HCT116 (cell line): ENCODE results near the gene SLC44A5.

ENCODE experiments used
- EZH2 ChIP-seq: fragments of 200-600 bp; sonication (generic); IDR thresholded peaks from 2 replicates; pipeline ENCODE4 v1.6.1; 2017; ENCODE audit warnings: antibody characterized with exemption, mixed run types
- EZH2phosphoT487 ChIP-seq: fragments of 200-600 bp; IDR thresholded peaks from 2 replicates; pipeline ENCODE4 v1.6.1; 2018; ENCODE audit warnings: antibody characterized with exemption, borderline replicate concordance
- JUND ChIP-seq: IDR thresholded peaks from 2 replicates; pipeline ENCODE4 v1.6.1; 2012
- POLR2A ChIP-seq: IDR thresholded peaks from 2 replicates; pipeline ENCODE4 v1.7.0; 2011; ENCODE audit warnings: borderline replicate concordance; ENCODE audit not compliant: insufficient read depth, insufficient read length; ENCODE audit errors: extremely low read depth
- POLR2AphosphoS5 ChIP-seq: IDR thresholded peaks from 2 replicates; pipeline ENCODE4 v1.6.1; 2011; ENCODE audit warnings: mild to moderate bottlenecking, low read depth, low read length, moderate library complexity
- SIN3A ChIP-seq: IDR thresholded peaks from 2 replicates; pipeline ENCODE4 v1.6.1; 2012; ENCODE audit warnings: low read depth
- SP1 ChIP-seq: IDR thresholded peaks from 2 replicates; pipeline ENCODE4 v1.6.1; 2012; ENCODE audit warnings: low read depth
- TCF7L2 ChIP-seq: IDR thresholded peaks from 2 replicates; pipeline ENCODE4 v1.7.0; 2011; ENCODE audit warnings: borderline replicate concordance, inconsistent platforms; ENCODE audit not compliant: insufficient read depth, insufficient read length; ENCODE audit errors: extremely low read depth
- ZNF274 ChIP-seq: fragments of 200-500 bp; sonication (Bioruptor generic); IDR thresholded peaks from 2 replicates; pipeline ENCODE4 v1.6.1; 2014; ENCODE audit warnings: mild to moderate bottlenecking, low read depth, low read length, inconsistent platforms
- TF ChIP-seq, protein P1 (sequence below), 3 experiments: fragments of 200-600 bp in 1 of 3; sonication (generic) in 1 of 3; IDR thresholded peaks in 2 of 3; conservative IDR thresholded peaks in 1 of 3; 2 replicates each; pipeline ENCODE4 v1.5.1; 2012 to 2017; ENCODE audit warnings: low read depth in 2 of 3, low read length in 2 of 3, antibody characterized with exemption in 1 of 3, borderline replicate concordance in 1 of 3, control low read depth in 1 of 3, mild to moderate bottlenecking in 1 of 3, mixed read lengths in 1 of 3, mixed run types in 1 of 3, moderate library complexity in 1 of 3; ENCODE audit not compliant: insufficient read depth in 1 of 3
- TF ChIP-seq, protein P2 (sequence below): IDR thresholded peaks from 2 replicates; pipeline ENCODE4 v1.6.1; 2012
- TF ChIP-seq, protein P3 (sequence below): IDR thresholded peaks from 2 replicates; pipeline ENCODE4 v1.6.1; 2011; ENCODE audit warnings: mild to moderate bottlenecking, low read length, moderate library complexity; ENCODE audit not compliant: insufficient replicate concordance; ENCODE audit errors: extremely low read depth

DNA sequence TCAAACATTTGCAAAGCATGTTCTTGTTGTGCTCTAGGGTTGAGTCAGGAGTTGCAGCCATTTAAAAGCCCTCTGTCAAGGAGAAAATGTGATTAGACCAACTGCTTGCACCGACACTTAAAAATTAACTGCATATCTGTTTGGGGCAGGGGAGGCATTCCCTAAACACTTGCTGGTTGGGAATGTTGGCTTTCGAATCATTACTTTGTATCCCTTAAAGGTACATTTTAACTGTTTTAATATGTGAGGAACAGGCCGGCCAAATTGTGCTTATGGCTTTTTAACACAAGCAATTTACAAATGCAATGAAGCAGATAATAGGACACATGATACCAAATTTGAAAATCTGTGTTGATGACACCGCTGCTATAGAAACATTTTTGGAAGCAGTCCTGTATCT, 317.6 kb downstream of the SLC44A5 start:
- TF ChIP-seq, protein P1, sequence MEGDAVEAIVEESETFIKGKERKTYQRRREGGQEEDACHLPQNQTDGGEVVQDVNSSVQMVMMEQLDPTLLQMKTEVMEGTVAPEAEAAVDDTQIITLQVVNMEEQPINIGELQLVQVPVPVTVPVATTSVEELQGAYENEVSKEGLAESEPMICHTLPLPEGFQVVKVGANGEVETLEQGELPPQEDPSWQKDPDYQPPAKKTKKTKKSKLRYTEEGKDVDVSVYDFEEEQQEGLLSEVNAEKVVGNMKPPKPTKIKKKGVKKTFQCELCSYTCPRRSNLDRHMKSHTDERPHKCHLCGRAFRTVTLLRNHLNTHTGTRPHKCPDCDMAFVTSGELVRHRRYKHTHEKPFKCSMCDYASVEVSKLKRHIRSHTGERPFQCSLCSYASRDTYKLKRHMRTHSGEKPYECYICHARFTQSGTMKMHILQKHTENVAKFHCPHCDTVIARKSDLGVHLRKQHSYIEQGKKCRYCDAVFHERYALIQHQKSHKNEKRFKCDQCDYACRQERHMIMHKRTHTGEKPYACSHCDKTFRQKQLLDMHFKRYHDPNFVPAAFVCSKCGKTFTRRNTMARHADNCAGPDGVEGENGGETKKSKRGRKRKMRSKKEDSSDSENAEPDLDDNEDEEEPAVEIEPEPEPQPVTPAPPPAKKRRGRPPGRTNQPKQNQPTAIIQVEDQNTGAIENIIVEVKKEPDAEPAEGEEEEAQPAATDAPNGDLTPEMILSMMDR (IDR thresholded peaks at IDR 0.05 in 2 of 3, conservative IDR thresholded peaks at IDR 0.05 in 1 of 3; ENCODE audit: borderline replicate concordance in 1 of 3, insufficient read depth in 1 of 3, low read depth in 2 of 3, low read length in 2 of 3), result no peak
- TF ChIP-seq, protein P2, sequence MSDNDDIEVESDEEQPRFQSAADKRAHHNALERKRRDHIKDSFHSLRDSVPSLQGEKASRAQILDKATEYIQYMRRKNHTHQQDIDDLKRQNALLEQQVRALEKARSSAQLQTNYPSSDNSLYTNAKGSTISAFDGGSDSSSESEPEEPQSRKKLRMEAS, result no peak
- no peak for TF ChIP-seq SIN3A
- no peak for TF ChIP-seq EZH2phosphoT487
- no peak for TF ChIP-seq JUND
- TF ChIP-seq EZH2, result no peak
- no peak for TF ChIP-seq POLR2A
- no peak for TF ChIP-seq SP1
- TF ChIP-seq, protein P3, sequence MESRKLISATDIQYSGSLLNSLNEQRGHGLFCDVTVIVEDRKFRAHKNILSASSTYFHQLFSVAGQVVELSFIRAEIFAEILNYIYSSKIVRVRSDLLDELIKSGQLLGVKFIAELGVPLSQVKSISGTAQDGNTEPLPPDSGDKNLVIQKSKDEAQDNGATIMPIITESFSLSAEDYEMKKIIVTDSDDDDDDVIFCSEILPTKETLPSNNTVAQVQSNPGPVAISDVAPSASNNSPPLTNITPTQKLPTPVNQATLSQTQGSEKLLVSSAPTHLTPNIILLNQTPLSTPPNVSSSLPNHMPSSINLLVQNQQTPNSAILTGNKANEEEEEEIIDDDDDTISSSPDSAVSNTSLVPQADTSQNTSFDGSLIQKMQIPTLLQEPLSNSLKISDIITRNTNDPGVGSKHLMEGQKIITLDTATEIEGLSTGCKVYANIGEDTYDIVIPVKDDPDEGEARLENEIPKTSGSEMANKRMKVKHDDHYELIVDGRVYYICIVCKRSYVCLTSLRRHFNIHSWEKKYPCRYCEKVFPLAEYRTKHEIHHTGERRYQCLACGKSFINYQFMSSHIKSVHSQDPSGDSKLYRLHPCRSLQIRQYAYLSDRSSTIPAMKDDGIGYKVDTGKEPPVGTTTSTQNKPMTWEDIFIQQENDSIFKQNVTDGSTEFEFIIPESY, result no peak
- TF ChIP-seq POLR2AphosphoS5, result no peak
- no peak for TF ChIP-seq ZNF274
- TF ChIP-seq TCF7L2, result no peak
